HUES48 (cell line): ENCODE data around the gene CMBL.
A peak's percentile ranks its signal among the peaks of the same experiment; 100 is the strongest.

Experiments
- H3K27ac ChIP-seq: one replicate; pipeline ENCODE4 v1.7.0; 2013; ENCODE audit warnings: low read depth, low read length, inconsistent platforms
- H3K27me3 ChIP-seq: 2 replicates; pipeline ENCODE4 v1.6.1; 2013; ENCODE audit warnings: mild to moderate bottlenecking, low read length; ENCODE audit not compliant: control insufficient read depth, insufficient read depth
- H3K36me3 ChIP-seq: 2 replicates; pipeline ENCODE4 v1.6.1; 2013; ENCODE audit warnings: low read length; ENCODE audit not compliant: control insufficient read depth, insufficient read depth
- H3K4me1 ChIP-seq: 2 replicates; pipeline ENCODE4 v1.6.1; 2013; ENCODE audit warnings: mild to moderate bottlenecking, low read length; ENCODE audit not compliant: control insufficient read depth, insufficient read depth
- H3K4me3 ChIP-seq: 2 replicates; pipeline ENCODE4 v1.5.1; 2013; ENCODE audit warnings: mild to moderate bottlenecking, low read depth, low read length
- H3K9ac ChIP-seq: 2 replicates; pipeline ENCODE4 v1.6.1; 2013; ENCODE audit warnings: mild to moderate bottlenecking, low read depth, low read length, moderate library complexity
- H3K9me3 ChIP-seq: 2 replicates; pipeline ENCODE4 v1.6.1; 2013; ENCODE audit warnings: low read length; ENCODE audit not compliant: control insufficient read depth, insufficient read depth

Gene CMBL

DNA sequence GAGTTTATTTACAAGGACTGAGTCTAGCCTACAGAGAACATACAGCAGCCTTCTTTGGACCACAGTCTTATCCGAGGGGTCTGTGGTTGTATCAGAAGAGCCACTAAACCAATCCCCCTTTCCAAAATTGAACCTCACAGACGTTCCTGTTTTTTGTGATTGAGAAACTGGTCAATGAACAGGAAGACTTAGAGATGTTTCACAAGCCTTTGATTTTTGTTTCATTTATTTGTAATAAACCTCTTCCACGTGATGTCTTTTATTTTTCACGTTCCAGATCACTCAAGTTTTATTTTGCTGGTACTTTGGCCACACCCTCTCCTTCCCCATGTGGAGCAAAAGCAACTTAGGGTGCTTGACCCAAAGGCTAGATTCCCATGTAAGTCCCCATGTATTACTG is 41.6 kb downstream of the CMBL start:
- Histone ChIP-seq H3K27ac (no peak overlapping the region), H3K36me3 (peaks cover 47% of the 10 kb centered on the region), H3K4me1 (peaks cover 8% of the 10 kb centered on the region; the same call in 1 of the 2 replicates), H3K9me3 (no peaks in the 10 kb centered on the region), H3K4me3 (no peak overlapping the region), H3K9ac (no peak overlapping the region), H3K27me3 (no peaks in the 10 kb centered on the region)

DNA sequence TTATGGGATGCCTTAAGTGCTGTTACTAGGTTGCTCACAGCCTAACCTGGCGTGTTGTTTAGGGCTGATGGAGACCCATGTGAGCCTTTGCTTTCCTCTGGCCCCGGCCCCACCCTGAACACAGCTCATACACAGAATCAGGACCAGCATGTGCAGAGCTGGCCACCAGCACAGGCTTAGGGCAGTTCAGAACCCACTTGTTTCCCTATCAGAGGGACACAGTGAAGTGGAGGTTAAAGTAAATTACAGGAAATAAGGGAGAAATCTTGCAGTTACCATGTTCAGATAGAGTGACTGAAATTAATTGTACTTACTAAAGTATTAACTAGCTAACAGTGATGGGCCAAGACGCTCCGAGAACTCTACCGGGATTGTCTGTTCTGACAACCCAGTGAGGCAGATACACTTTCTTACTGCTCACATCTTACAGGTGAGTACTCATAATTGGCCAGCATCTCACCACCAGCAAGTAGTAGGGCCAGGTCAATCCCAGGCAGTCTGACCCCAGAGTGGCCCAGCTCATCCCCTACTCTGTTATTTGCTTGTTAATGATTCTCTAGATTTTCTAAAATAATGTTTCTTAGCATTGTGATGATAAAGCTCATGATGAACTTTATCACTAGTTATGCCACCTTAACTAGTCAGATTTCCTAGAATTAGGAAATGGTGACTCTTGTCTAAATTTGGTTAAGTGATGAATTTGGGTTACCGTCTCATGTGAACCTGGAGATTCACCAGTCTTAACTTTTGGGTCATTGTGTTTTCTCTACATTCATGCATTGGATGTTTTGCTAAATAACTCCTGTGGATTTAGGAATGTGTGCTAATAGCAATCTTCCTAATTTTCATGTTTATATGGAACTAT is 42.2 kb downstream of the CMBL start:
- no peaks in the 10 kb centered on the region for H3K27me3 ChIP-seq
- H3K9me3 ChIP-seq = no peaks in the 10 kb centered on the region
- H3K36me3 ChIP-seq = peaks cover 54% of the 10 kb centered on the region
- H3K9ac ChIP-seq = no peak overlapping the region
- H3K27ac ChIP-seq = no peak overlapping the region
- H3K4me3 ChIP-seq = no peak overlapping the region
- H3K4me1 ChIP-seq = peaks cover 6% of the 10 kb centered on the region; the same call in 1 of the 2 replicates

DNA sequence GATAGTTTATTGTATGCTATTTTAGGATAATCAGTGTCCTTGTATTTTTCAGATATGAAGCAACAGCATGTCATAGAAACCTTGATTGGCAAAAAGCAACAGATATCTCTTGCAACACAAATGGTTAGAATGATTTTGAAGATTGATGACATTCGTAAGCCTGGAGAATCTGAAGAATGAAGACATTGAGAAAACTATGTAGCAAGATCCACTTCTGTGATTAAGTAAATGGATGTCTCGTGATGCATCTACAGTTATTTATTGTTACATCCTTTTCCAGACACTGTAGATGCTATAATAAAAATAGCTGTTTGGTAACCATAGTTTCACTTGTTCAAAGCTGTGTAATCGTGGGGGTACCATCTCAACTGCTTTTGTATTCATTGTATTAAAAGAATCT is 43.1 kb downstream of the CMBL start:
- no peak overlapping the region for H3K9ac ChIP-seq
- no peaks in the 10 kb centered on the region for H3K27me3 ChIP-seq
- H3K9me3 ChIP-seq = no peaks in the 10 kb centered on the region
- no peak overlapping the region for H3K27ac ChIP-seq
- no peaks in the 10 kb centered on the region for H3K4me1 ChIP-seq
- no peak overlapping the region for H3K4me3 ChIP-seq
- peaks cover 62% of the 10 kb centered on the region for H3K36me3 ChIP-seq

DNA sequence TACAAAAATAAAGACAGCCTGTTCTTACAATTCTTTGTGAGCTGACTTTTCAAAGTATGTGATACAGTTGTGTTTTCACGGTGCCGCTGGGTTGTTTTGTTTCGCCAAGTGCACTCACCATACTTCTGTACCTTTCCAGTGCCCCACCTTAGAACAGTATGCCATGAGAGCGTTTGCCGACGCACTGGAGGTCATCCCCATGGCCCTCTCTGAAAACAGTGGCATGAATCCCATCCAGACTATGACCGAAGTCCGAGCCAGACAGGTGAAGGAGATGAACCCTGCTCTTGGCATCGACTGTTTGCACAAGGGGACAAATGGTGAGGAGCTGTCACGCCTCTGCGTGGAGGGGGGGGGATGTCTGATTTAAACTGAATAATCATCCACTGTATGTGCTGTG is 44.7 kb downstream of the CMBL start:
- Histone ChIP-seq H3K4me3 (no peak overlapping the region), H3K9ac (no peak overlapping the region), H3K9me3 (no peaks in the 10 kb centered on the region), H3K4me1 (no peaks in the 10 kb centered on the region), H3K36me3 (peaks cover 78% of the 10 kb centered on the region), H3K27ac (no peak overlapping the region), H3K27me3 (no peaks in the 10 kb centered on the region)

DNA sequence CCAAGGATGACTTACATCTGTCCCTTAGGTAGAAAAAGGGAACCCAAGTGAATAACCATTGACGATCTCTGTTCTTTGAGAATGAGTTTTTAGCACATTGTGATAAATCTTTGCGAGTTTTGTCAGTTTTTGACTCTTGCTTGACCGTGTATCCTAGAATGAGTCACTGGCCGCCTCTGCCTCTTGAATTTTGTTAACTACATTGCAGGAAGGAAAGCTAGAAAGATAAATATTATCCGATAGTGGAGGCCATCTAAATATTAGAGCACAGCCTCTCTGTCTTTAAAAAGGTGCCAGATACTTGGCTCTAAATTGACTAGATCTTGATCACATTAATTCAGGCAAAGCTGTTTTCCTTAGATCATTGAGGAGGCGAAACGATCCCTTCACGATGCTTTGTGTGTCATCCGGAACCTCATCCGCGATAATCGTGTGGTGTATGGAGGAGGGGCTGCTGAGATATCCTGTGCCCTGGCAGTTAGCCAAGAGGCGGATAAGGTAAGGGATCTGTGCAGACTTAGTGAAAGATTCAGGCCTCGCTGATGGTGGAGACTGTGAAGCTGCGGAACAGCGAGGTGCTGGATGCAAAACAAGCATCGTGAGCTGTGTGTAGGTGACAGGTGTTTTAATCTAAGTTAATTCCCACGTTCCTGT is 45.5 kb downstream of the CMBL start:
- no peaks in the 10 kb centered on the region for H3K4me1 ChIP-seq
- no peak overlapping the region for H3K4me3 ChIP-seq
- H3K27me3 ChIP-seq = no peaks in the 10 kb centered on the region
- H3K27ac ChIP-seq = no peak overlapping the region
- H3K9ac ChIP-seq = no peak overlapping the region
- peaks cover 86% of the 10 kb centered on the region for H3K36me3 ChIP-seq
- H3K9me3 ChIP-seq = no peaks in the 10 kb centered on the region

DNA sequence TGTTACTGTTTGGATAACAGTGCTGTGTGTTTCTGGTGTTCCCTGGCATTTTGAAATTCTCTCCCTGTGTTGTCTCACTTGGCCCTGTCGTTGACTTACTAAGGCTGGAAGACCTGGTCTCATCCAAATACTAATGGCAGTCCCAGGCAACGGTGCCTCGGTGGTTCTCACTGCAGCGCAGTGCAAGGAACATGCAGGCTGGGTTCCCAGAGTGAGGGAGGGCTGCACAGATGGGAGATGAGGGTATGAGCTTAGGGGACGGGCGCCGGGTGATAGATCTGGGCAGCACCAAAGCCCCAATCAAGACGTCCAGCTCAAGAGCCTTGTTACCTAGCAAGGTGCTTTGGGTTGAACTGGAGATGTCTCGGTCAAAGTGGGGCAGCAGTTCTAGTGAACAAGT is 46.6 kb downstream of the CMBL start:
- Histone ChIP-seq H3K27me3 (no peaks in the 10 kb centered on the region), H3K36me3 (peaks cover 98% of the 10 kb centered on the region), H3K4me3 (no peak overlapping the region), H3K27ac (no peak overlapping the region), H3K4me1 (no peaks in the 10 kb centered on the region), H3K9ac (no peak overlapping the region), H3K9me3 (no peaks in the 10 kb centered on the region)

DNA sequence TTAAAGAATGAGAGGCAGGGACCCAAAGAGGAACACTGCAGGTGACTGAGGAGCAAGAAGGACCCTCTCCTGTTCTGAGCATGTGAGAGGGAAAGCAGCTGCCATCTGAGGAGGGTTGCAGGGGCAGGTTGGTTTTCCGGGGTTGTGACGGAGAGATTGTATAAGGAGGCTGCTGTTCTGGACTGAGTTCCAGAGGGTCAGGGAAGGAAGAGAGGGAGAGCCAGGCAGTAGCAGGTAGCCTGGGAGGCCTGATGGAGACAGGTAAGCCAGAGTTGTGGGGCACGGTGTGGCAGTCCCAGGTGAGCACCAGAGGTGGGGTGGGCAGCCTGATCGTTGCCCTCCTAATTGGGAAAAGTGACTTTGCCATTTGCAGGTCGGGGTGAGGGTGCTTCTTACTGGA is 47.8 kb downstream of the CMBL start:
- Histone ChIP-seq H3K4me3 (no peak overlapping the region), H3K36me3 (peaks cover 100% of the 10 kb centered on the region), H3K27me3 (no peaks in the 10 kb centered on the region), H3K4me1 (no peaks in the 10 kb centered on the region), H3K9ac (no peak overlapping the region), H3K27ac (no peak overlapping the region), H3K9me3 (no peaks in the 10 kb centered on the region)

DNA sequence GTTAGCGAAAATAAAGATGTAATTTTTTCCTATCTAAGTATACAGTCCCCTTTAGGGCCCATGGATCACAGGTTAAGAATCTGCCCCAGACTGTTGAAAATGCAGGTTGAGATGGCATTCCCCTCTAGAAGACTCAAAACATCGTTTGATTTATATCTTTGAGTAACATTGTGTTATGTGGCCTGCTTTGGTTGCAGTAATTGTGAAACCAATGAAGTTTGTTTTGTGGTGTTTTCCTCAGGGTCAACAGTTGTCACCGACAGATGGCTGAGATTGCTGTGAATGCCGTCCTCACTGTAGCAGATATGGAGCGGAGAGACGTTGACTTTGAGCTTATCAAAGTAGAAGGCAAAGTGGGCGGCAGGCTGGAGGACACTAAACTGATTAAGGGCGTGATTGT is 49.8 kb downstream of the CMBL start:
- H3K9ac ChIP-seq = no peak overlapping the region
- H3K4me1 ChIP-seq = no peaks in the 10 kb centered on the region
- H3K27me3 ChIP-seq = no peaks in the 10 kb centered on the region
- peaks cover 97% of the 10 kb centered on the region for H3K36me3 ChIP-seq
- H3K9me3 ChIP-seq = no peaks in the 10 kb centered on the region
- H3K4me3 ChIP-seq = no peak overlapping the region
- H3K27ac ChIP-seq = no peak overlapping the region

DNA sequence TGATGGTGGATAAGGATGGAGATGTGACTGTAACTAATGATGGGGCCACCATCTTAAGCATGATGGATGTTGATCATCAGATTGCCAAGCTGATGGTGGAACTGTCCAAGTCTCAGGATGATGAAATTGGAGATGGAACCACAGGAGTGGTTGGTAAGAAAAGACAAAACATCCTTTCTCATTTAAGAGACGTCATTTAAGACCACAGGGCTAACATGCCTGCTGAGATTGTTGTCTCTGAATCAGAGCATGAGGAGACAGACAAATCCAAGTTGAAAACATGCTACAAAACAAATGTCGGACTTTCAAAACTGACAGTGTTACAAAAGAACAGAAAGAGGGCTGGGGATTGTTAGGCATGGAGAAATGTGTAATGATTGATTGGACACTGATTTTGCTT is 53.0 kb downstream of the CMBL start:
- Histone ChIP-seq H3K36me3 (peaks cover 80% of the 10 kb centered on the region), H3K4me1 (peaks cover 10% of the 10 kb centered on the region)

DNA sequence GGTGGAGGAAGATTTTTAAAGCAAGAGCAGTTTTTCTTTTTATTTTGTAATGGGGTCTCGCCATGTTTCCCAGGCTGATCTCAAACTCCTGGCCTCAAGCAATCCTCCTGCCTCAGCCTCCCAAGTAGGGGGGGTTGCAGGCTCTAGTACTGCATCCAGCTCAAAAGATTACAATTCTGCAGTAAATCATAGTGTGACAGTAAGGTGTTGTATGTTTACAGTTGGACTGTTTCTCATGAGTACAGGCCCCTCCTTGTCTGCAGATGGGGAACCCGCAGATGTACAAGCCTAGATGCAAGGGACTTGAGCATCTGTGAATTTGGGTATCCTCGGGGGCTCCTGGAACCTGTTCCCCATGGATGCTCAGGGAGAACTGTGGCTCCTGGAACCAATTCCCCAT is 54.3 kb downstream of the CMBL start:
- Histone ChIP-seq H3K27me3 (no peaks in the 10 kb centered on the region), H3K4me1 (peaks cover 10% of the 10 kb centered on the region), H3K9ac (no peak overlapping the region), H3K27ac (no peak overlapping the region), H3K4me3 (no peak overlapping the region), H3K36me3 (peaks cover 67% of the 10 kb centered on the region), H3K9me3 (no peaks in the 10 kb centered on the region)

More for the DNA sequence above, 53.0 kb downstream of the CMBL start:
- Histone ChIP-seq H3K9ac (no peak overlapping the region), H3K27ac (no peak overlapping the region), H3K27me3 (no peaks in the 10 kb centered on the region), H3K9me3 (no peaks in the 10 kb centered on the region), H3K4me3 (no peak overlapping the region)

DNA sequence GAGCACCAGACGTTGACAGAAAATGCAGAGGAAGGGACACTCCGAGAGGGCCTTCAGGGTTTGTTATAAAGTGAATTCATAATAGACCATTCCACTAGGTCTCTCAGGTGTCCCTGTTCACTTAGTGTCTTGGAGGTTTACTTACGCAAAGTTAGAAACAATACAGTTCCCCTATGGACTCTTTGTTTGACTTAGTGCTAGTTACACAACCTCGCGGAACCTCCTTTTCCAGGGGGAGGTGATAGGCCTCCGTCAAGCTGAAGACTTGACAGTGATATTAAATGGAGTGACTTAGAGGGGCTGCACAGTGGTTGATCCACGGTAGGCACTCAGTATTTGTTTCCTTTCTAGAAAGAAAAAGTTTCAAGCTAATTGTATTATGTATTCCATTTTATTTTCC is 56.3 kb downstream of the CMBL start:
- Histone ChIP-seq H3K27ac (no peak overlapping the region), H3K9me3 (no peaks in the 10 kb centered on the region)

More for the DNA sequence above, 56.3 kb downstream of the CMBL start:
- H3K9ac ChIP-seq = peak overlapping the region; percentile 99
- H3K4me1 ChIP-seq = peaks cover 10% of the 10 kb centered on the region
- H3K27me3 ChIP-seq = no peaks in the 10 kb centered on the region
- peaks cover 47% of the 10 kb centered on the region for H3K36me3 ChIP-seq
- H3K4me3 ChIP-seq = peak overlapping the region; percentile 96
